Loucy (cell line): ENCODE measurements around the gene KIRREL3.

ENCODE experiments used
- H2AFZ ChIP-seq: fragments of 200-600 bp; sonication (generic); 2 replicates; pipeline ENCODE4 v1.6.0; 2016; ENCODE audit warnings: antibody characterized with exemption, mild to moderate bottlenecking, low read length, moderate library complexity
- H3F3A ChIP-seq: fragments of 200-600 bp; 2 replicates; pipeline ENCODE4 v1.6.0; 2016; ENCODE audit warnings: antibody characterized with exemption, low read depth, mild to moderate bottlenecking
- H3K27me3 ChIP-seq: fragments of 200-600 bp; sonication (generic); 2 replicates; pipeline ENCODE4 v1.6.1; 2014; ENCODE audit warnings: low read length, mild to moderate bottlenecking; ENCODE audit not compliant: insufficient read depth, poor library complexity, severe bottlenecking
- H3K36me3 ChIP-seq: fragments of 200-600 bp; sonication (generic); 2 replicates; pipeline ENCODE4 v1.6.1; 2016; ENCODE audit warnings: low read length; ENCODE audit not compliant: insufficient read depth
- H3K4me1 ChIP-seq: fragments of 200-600 bp; sonication (generic); 2 replicates; pipeline ENCODE4 v1.5.1; 2014; ENCODE audit warnings: low read length, mild to moderate bottlenecking; ENCODE audit not compliant: insufficient read depth, poor library complexity, severe bottlenecking
- H3K4me2 ChIP-seq: fragments of 200-600 bp; sonication (generic); 2 replicates; pipeline ENCODE4 v1.6.0; 2014; ENCODE audit warnings: antibody characterized with exemption, low read length, low read depth, mild to moderate bottlenecking; ENCODE audit not compliant: poor library complexity, severe bottlenecking
- H3K4me3 ChIP-seq: fragments of 200-600 bp; sonication (generic); 2 replicates; pipeline ENCODE4 v1.5.1; 2014; ENCODE audit warnings: low read length, mild to moderate bottlenecking, mixed read lengths; ENCODE audit not compliant: poor library complexity, severe bottlenecking
- H3K79me2 ChIP-seq: fragments of 200-600 bp; sonication (generic); 2 replicates; pipeline ENCODE4 v1.6.1; 2014; ENCODE audit warnings: low read length; ENCODE audit not compliant: insufficient read depth
- H3K9ac ChIP-seq: fragments of 200-600 bp; sonication (generic); 2 replicates; pipeline ENCODE4 v1.6.0; 2014; ENCODE audit warnings: mild to moderate bottlenecking, low read depth, low read length, moderate library complexity; ENCODE audit not compliant: poor library complexity, severe bottlenecking
- H3K9me2 ChIP-seq: fragments of 200-600 bp; sonication (generic); replicated peaks from 2 replicates; pipeline ENCODE4 v1.6.1; 2016; ENCODE audit warnings: low read depth, low read length, mixed read lengths
- H3K9me3 ChIP-seq: fragments of 200-600 bp; sonication (generic); 2 replicates; pipeline ENCODE4 v1.6.1; 2014; ENCODE audit warnings: mild to moderate bottlenecking, antibody characterized with exemption, low read length, low read depth; ENCODE audit not compliant: insufficient read depth
- H4K20me1 ChIP-seq: fragments of 200-600 bp; sonication (generic); 2 replicates; pipeline ENCODE4 v1.6.0; 2014; ENCODE audit warnings: antibody characterized with exemption, low read length, mild to moderate bottlenecking; ENCODE audit not compliant: insufficient read depth, poor library complexity, severe bottlenecking
- EZH2phosphoT487 ChIP-seq: fragments of 200-600 bp; IDR thresholded peaks from 2 replicates; pipeline ENCODE4 v1.6.1; 2018; ENCODE audit warnings: antibody characterized with exemption, mild to moderate bottlenecking, moderate library complexity, borderline replicate concordance
- TF ChIP-seq, protein P1 (sequence below): fragments of 200-600 bp; sonication (generic); conservative IDR thresholded peaks from 2 replicates; pipeline ENCODE4 v1.5.1; 2014; ENCODE audit warnings: mild to moderate bottlenecking, antibody characterized with exemption, low read length

Gene KIRREL3

GRCh38 chr11:126740846-126741245 lies 259.7 kb downstream of the KIRREL3 start:
- no peak overlapping the region for H3K9ac ChIP-seq
- no peaks in the 10 kb centered on the region for H3K9me2 ChIP-seq
- no peaks in the 10 kb centered on the region for H3F3A ChIP-seq
- H3K36me3 ChIP-seq, result no peaks in the 10 kb centered on the region
- no peak overlapping the region for H3K4me2 ChIP-seq
- H3K4me3 ChIP-seq, result no peak overlapping the region
- H2AFZ ChIP-seq, result no peak overlapping the region
- TF ChIP-seq EZH2phosphoT487, result no peak
- TF ChIP-seq, protein P1, sequence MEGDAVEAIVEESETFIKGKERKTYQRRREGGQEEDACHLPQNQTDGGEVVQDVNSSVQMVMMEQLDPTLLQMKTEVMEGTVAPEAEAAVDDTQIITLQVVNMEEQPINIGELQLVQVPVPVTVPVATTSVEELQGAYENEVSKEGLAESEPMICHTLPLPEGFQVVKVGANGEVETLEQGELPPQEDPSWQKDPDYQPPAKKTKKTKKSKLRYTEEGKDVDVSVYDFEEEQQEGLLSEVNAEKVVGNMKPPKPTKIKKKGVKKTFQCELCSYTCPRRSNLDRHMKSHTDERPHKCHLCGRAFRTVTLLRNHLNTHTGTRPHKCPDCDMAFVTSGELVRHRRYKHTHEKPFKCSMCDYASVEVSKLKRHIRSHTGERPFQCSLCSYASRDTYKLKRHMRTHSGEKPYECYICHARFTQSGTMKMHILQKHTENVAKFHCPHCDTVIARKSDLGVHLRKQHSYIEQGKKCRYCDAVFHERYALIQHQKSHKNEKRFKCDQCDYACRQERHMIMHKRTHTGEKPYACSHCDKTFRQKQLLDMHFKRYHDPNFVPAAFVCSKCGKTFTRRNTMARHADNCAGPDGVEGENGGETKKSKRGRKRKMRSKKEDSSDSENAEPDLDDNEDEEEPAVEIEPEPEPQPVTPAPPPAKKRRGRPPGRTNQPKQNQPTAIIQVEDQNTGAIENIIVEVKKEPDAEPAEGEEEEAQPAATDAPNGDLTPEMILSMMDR, result no peak
- H3K9me3 ChIP-seq, result no peaks in the 10 kb centered on the region
- H3K4me1 ChIP-seq, result peaks cover 14% of the 10 kb centered on the region
- no peaks in the 10 kb centered on the region for H3K79me2 ChIP-seq
- no peaks in the 10 kb centered on the region for H4K20me1 ChIP-seq
- no peaks in the 10 kb centered on the region for H3K27me3 ChIP-seq

DNA sequence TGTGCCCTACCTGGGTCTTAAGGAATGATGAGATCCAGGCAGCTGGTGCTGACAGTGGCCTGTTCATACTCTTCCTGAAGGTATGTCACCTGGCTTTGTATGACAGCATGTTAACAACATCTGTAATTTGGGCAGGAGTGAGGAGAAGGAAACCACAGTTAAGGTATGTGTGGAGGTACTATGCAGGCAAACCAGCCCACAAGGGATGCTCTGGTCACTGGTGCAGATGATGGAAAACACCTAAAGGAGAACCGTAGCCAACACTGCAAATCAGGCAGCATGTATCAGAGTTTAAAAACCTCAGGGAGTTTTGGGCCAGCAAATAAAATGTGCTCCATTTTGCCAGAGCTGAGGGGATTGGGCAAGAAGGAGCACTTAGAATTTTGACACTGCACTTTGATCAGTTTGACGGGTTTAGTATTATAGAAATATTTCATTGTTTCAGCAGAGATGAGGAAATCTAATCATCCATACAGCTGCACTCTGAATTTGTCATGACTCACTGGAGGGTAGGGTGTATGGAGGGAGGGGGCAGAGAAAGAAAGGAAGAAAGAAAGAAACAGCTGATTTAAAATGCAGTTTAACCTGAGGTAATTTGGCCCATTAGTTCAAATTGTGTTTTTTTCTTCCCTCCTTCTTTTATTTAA lies 260.9 kb downstream of the KIRREL3 start:
- H2AFZ ChIP-seq, result no peak overlapping the region
- no peak for TF ChIP-seq EZH2phosphoT487
- TF ChIP-seq, protein P1, result no peak
- H3K27me3 ChIP-seq, result no peaks in the 10 kb centered on the region
- H3K9me2 ChIP-seq, result no peaks in the 10 kb centered on the region
- H3K4me1 ChIP-seq, result peaks cover 22% of the 10 kb centered on the region
- H4K20me1 ChIP-seq, result no peaks in the 10 kb centered on the region
- H3K79me2 ChIP-seq, result no peaks in the 10 kb centered on the region
- H3K4me3 ChIP-seq, result no peak overlapping the region
- no peaks in the 10 kb centered on the region for H3K36me3 ChIP-seq
- H3K4me2 ChIP-seq, result no peak overlapping the region
- H3F3A ChIP-seq, result no peaks in the 10 kb centered on the region
- H3K9ac ChIP-seq, result no peak overlapping the region
- no peaks in the 10 kb centered on the region for H3K9me3 ChIP-seq

GRCh38 chr11:126738295-126739031 lies 262.1 kb downstream of the KIRREL3 start:
- Histone ChIP-seq H3K79me2 (no peaks in the 10 kb centered on the region), H3K4me3 (no peak overlapping the region), H3K9ac (no peak overlapping the region), H3K9me2 (no peaks in the 10 kb centered on the region), H4K20me1 (no peaks in the 10 kb centered on the region), H3K4me2 (no peak overlapping the region), H3K36me3 (no peaks in the 10 kb centered on the region), H3K9me3 (no peaks in the 10 kb centered on the region), H3F3A (no peaks in the 10 kb centered on the region), H3K27me3 (no peaks in the 10 kb centered on the region), H2AFZ (no peak overlapping the region), H3K4me1 (peaks cover 33% of the 10 kb centered on the region)
- no peak for TF ChIP-seq EZH2phosphoT487
